Measurements from ENCODE around the gene CNIH4.
"Not testable (repeated sequence)": the region's sequence is repeated elsewhere in the genome, so short reads cannot be mapped to it uniquely, and the experiment has no call there.

Gene CNIH4

GRCh38 chr1:224404916-224405603, 48.4 kb downstream of the CNIH4 start:
- DNase-seq, result no peak

GRCh38 chr1:224405604-224405970, 48.9 kb downstream of the CNIH4 start:
- no peak for DNase-seq

- DNase-seq, result no peak
Observed at GRCh38 chr1:224406216-224406615, 49.5 kb downstream of the CNIH4 start.

- DNase-seq, result no peak
Observed at GRCh38 chr1:224407571-224408293, 51.1 kb downstream of the CNIH4 start.

GRCh38 chr1:224408294-224408590, 51.6 kb downstream of the CNIH4 start:
- no peak for DNase-seq

DNA sequence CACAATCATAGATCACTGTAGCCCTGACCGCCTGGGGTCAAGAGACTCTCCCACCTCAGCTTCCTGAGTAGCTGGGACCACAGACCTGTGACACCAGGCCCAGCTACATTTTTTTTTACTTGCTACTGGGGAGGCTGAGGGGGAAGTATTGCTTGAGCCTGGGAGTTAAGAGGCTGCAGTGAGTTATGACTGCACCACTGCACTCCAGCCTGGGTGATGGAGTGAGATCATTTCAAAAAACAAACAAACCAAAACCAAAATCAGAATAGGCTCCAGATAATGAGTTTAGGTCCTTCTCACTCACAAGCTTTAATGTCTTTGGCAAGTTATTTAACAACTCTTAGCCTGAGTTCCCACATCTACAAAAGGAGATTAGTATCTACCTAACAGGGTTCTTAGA, 55.1 kb downstream of the CNIH4 start:
- no peak for DNase-seq

GRCh38 chr1:224420106-224420505, 63.4 kb downstream of the CNIH4 start:
- no peak for DNase-seq

GRCh38 chr1:224425279-224425884, 68.7 kb downstream of the CNIH4 start:
- no peak for DNase-seq

- DNase-seq, result not testable (repeated sequence)
Observed at GRCh38 chr1:224426869-224427268, 70.2 kb downstream of the CNIH4 start.

GRCh38 chr1:224427346-224427745, 70.7 kb downstream of the CNIH4 start:
- no peak for DNase-seq

DNA sequence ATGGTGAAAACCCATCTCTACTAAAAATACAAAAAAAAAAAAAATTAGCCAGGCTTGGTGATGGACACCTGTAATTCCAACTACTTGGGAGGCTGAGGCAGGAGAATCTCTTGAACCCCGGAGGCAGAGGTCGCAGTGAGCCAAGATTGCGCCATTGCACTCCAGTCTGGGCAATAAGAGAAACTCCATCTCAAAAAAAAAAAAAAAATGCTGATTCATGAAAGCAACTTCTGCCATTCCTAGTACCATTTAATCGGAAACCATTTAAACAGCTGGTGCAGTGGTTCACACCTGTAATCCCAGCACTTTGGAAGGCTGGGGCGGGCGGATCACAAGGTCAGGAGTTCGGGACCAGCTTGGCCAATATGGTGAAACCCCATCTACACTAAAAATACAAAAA, 72.0 kb downstream of the CNIH4 start:
- not testable (repeated sequence) for DNase-seq

All from CD4-positive, alpha-beta T cell treated with Interleukin-10 for 1 hour (primary cell).